Measurements from ENCODE around the gene SLC25A51.
"Not testable (repeated sequence)": the region's sequence is repeated elsewhere in the genome, so short reads cannot be mapped to it uniquely, and the experiment has no call there.

The SLC25A51 gene

DNA sequence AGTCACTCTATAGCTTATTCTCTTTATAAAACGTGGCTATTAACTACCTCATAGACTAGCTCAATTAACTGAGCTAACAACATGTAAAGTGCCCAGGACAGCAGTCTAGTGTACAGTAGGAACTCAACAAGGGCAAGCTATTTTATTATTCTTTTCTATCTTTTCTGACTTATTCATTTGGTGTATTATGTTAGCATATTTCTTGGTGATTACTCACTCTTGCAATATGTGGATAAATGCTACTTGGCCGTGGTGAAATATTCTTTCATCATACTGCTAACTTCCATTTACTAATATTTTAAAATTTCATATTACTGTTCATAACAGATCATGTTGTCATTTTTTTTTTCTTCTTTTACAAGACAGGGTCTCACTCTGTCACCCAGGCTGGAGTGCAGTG lies 4.9 kb downstream of the SLC25A51 start:
- H3K27me3 ChIP-seq (ENCODE audit: control insufficient read depth, insufficient read depth, low read length) = no peaks in the 10 kb centered on the region
- no peaks in the 10 kb centered on the region for H3K9me3 ChIP-seq (ENCODE audit: control insufficient read depth, insufficient read depth, low read depth, low read length)
- H3K4me1 ChIP-seq (ENCODE audit: control insufficient read depth, insufficient read depth, low read length) = peaks cover 4% of the 10 kb centered on the region; the same call in 1 of the 2 replicates
- H3K9ac ChIP-seq (ENCODE audit: low read length) = no peak overlapping the region
- no peak overlapping the region for H3K27ac ChIP-seq (ENCODE audit: low read depth, low read length)
- H3K4me3 ChIP-seq (ENCODE audit: low read depth, low read length) = no peak overlapping the region
- peaks cover 36% of the 10 kb centered on the region for H3K36me3 ChIP-seq (ENCODE audit: control insufficient read depth, insufficient read depth, low read length)

DNA sequence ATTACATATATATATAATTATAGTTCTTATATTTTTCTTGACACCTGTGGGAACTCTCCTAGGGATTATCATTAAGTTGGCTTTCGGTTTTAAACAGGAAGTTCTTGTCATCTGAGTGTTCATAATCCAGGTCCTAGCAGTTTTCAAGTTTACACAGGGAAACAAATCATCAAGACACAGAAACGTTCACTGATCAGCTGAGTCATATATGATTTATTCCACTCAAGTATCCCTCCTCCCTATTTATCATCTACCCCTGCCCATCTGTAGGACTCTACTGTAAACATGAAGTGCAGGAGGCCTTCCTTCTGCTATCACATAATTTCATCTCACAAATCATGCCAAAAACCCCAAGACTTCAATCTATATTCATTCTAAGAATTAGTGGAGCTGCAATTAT lies 6.3 kb downstream of the SLC25A51 start:
- Histone ChIP-seq H3K9ac (ENCODE audit: low read length) (no peak overlapping the region), H3K27ac (ENCODE audit: low read depth, low read length) (no peak overlapping the region), H3K4me1 (ENCODE audit: control insufficient read depth, insufficient read depth, low read length) (peaks cover 1% of the 10 kb centered on the region; the same call in 1 of the 2 replicates), H3K9me3 (ENCODE audit: control insufficient read depth, insufficient read depth, low read depth, low read length) (no peaks in the 10 kb centered on the region), H3K4me3 (ENCODE audit: low read depth, low read length) (no peak overlapping the region), H3K36me3 (ENCODE audit: control insufficient read depth, insufficient read depth, low read length) (peaks cover 47% of the 10 kb centered on the region), H3K27me3 (ENCODE audit: control insufficient read depth, insufficient read depth, low read length) (no peaks in the 10 kb centered on the region)

DNA sequence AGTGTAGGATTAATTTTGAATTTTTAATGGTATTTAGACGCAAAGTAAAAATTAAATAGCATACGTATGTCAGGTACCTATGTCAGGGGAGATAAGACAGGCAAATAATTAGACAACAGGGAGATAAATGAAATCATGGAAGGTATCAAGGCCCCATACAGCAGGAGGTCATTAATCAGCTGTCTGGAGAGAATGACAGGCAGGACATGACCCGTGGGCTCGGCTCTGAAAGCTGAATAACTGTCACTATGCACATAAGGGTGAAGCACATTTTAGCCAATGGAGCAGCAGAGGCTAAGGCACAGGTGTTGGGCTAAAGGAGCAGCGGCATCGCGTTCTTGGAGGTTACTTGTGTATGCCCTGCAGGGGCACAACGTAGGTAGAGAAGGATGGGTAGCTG lies 11.9 kb downstream of the SLC25A51 start:
- Histone ChIP-seq H3K27me3 (ENCODE audit: control insufficient read depth, insufficient read depth, low read length) (no peaks in the 10 kb centered on the region), H3K9ac (ENCODE audit: low read length) (no peak overlapping the region), H3K4me1 (ENCODE audit: control insufficient read depth, insufficient read depth, low read length) (no peaks in the 10 kb centered on the region), H3K36me3 (ENCODE audit: control insufficient read depth, insufficient read depth, low read length) (peaks cover 57% of the 10 kb centered on the region), H3K9me3 (ENCODE audit: control insufficient read depth, insufficient read depth, low read depth, low read length) (0 out of 2 replicates have a peak, but pooled peaks cover 5% of the 10 kb centered on the region), H3K4me3 (ENCODE audit: low read depth, low read length) (no peak overlapping the region), H3K27ac (ENCODE audit: low read depth, low read length) (no peak overlapping the region)

DNA sequence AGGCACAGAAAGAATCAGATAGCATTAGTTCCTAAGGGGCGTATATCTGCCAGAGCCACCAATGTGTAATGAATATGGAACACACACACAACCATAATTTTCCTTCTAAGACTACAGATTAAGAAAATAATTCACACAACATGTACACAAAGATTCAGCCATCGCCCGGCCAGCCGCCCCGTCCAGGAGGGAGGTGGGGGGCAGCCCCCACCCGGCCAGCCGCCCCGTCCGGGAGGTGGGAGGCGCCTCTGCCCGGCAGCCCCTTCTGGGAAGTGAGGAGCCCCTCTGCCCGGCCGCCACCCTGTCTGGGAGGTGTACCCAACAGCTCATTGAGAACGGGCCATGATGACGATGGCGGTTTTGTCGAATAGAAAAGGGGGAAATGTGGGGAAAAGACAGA lies 12.9 kb downstream of the SLC25A51 start:
- H3K27me3 ChIP-seq (ENCODE audit: control insufficient read depth, insufficient read depth, low read length); H3K4me3 ChIP-seq (ENCODE audit: low read depth, low read length); H3K4me1 ChIP-seq (ENCODE audit: control insufficient read depth, insufficient read depth, low read length); H3K27ac ChIP-seq (ENCODE audit: low read depth, low read length); H3K9ac ChIP-seq (ENCODE audit: low read length); H3K9me3 ChIP-seq (ENCODE audit: control insufficient read depth, insufficient read depth, low read depth, low read length): not testable (repeated sequence)
- peaks cover 49% of the 10 kb centered on the region for H3K36me3 ChIP-seq (ENCODE audit: control insufficient read depth, insufficient read depth, low read length)

- Histone ChIP-seq H3K9ac (ENCODE audit: low read length) (no peak overlapping the region), H3K9me3 (ENCODE audit: control insufficient read depth, insufficient read depth, low read depth, low read length) (0 out of 2 replicates have a peak, but pooled peaks cover 5% of the 10 kb centered on the region), H3K4me3 (ENCODE audit: low read depth, low read length) (no peak overlapping the region), H3K36me3 (ENCODE audit: control insufficient read depth, insufficient read depth, low read length) (peaks cover 36% of the 10 kb centered on the region), H3K4me1 (ENCODE audit: control insufficient read depth, insufficient read depth, low read length) (no peaks in the 10 kb centered on the region), H3K27me3 (ENCODE audit: control insufficient read depth, insufficient read depth, low read length) (no peaks in the 10 kb centered on the region), H3K27ac (ENCODE audit: low read depth, low read length) (no peak overlapping the region)
Observed at GRCh38 chr9:37889536-37889935, 14.4 kb downstream of the SLC25A51 start.

DNA sequence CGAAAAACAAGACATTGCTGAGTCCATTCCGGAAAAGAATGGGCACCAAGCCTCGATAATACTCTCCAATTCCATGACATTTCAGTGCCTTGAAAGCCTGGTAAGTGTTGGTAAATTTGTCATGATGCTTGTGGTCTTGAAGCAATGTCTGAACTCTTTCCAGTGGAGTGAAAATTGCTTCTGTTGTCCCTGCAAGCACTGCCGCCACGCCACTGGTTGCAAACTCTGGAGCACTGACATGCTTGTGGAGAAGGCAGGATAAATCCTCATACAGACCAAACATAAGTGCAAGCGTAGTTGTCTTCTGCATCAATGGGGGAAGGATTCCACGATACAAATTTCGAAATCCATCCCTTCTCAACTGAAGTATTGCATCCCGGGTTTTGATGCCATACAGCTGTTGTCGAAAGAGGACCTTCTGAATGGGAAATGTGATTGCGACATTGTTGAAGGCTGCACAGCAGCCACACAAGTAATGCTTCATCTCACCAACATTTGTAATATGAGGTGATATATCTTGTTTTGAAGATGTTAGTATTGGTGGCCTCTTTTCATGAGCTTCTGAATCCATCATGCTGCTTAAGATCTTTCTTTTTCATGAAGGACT lies 15.8 kb downstream of the SLC25A51 start:
- not testable (repeated sequence) for H3K9me3 ChIP-seq (ENCODE audit: control insufficient read depth, insufficient read depth, low read depth, low read length); H3K27ac ChIP-seq (ENCODE audit: low read depth, low read length); H3K4me1 ChIP-seq (ENCODE audit: control insufficient read depth, insufficient read depth, low read length); H3K27me3 ChIP-seq (ENCODE audit: control insufficient read depth, insufficient read depth, low read length); H3K9ac ChIP-seq (ENCODE audit: low read length); H3K4me3 ChIP-seq (ENCODE audit: low read depth, low read length)
- peaks cover 25% of the 10 kb centered on the region for H3K36me3 ChIP-seq (ENCODE audit: control insufficient read depth, insufficient read depth, low read length)

- Histone ChIP-seq H3K36me3 (ENCODE audit: control insufficient read depth, insufficient read depth, low read length) (peaks cover 10% of the 10 kb centered on the region), H3K4me1 (ENCODE audit: control insufficient read depth, insufficient read depth, low read length) (no peaks in the 10 kb centered on the region), H3K27ac (ENCODE audit: low read depth, low read length) (no peak overlapping the region), H3K4me3 (ENCODE audit: low read depth, low read length) (no peak overlapping the region), H3K27me3 (ENCODE audit: control insufficient read depth, insufficient read depth, low read length) (no peaks in the 10 kb centered on the region), H3K9me3 (ENCODE audit: control insufficient read depth, insufficient read depth, low read depth, low read length) (peaks cover 16% of the 10 kb centered on the region), H3K9ac (ENCODE audit: low read length) (no peak overlapping the region)
Observed at GRCh38 chr9:37880916-37881479, 22.9 kb downstream of the SLC25A51 start.

DNA sequence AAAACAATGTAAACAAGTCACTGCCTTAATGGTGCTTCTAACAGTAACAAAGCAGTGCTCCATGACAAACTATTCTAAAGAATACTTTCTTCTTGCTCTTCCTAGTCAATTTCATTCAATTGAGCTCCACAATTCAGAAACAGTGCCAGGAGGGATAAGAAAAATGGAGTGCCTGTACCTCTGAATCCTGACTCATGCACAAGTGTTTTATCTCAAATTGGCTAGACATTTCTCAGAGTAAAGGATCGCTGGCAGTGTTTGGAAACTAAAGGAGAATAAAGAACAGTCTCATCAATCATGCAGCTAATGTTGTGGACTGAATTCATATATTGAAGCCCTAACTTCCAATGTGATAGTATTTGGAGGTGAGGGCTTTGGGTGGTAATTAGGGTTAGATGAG lies 27.6 kb downstream of the SLC25A51 start:
- peaks cover 17% of the 10 kb centered on the region for H3K9me3 ChIP-seq (ENCODE audit: control insufficient read depth, insufficient read depth, low read depth, low read length)
- no peaks in the 10 kb centered on the region for H3K4me1 ChIP-seq (ENCODE audit: control insufficient read depth, insufficient read depth, low read length)
- H3K9ac ChIP-seq (ENCODE audit: low read length) = no peak overlapping the region
- no peak overlapping the region for H3K4me3 ChIP-seq (ENCODE audit: low read depth, low read length)
- H3K27me3 ChIP-seq (ENCODE audit: control insufficient read depth, insufficient read depth, low read length) = no peaks in the 10 kb centered on the region
- H3K27ac ChIP-seq (ENCODE audit: low read depth, low read length) = no peak overlapping the region
- peaks cover 10% of the 10 kb centered on the region for H3K36me3 ChIP-seq (ENCODE audit: control insufficient read depth, insufficient read depth, low read length)

DNA sequence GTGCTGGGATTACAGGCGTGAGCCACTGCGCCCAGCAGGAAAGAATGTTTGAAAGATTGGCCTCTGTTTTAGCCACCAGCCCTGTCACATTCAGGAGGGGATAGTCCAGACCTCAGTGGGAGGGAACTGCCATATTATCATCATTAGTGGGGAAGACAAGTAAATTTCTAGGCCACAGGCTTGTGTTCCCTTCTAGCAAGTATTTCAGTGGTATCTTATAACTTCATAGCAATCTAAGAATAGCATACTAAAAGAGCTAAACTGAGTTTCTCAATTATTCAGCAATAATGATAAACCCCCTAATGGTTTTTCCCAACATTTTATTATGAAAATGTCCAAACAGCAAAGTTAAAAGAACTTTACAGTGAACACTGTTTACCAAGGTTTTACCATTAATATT lies 30.0 kb downstream of the SLC25A51 start:
- Histone ChIP-seq H3K4me1 (ENCODE audit: control insufficient read depth, insufficient read depth, low read length) (no peaks in the 10 kb centered on the region), H3K27ac (ENCODE audit: low read depth, low read length) (no peak overlapping the region), H3K9me3 (ENCODE audit: control insufficient read depth, insufficient read depth, low read depth, low read length) (peaks cover 17% of the 10 kb centered on the region), H3K27me3 (ENCODE audit: control insufficient read depth, insufficient read depth, low read length) (no peaks in the 10 kb centered on the region), H3K36me3 (ENCODE audit: control insufficient read depth, insufficient read depth, low read length) (peaks cover 6% of the 10 kb centered on the region), H3K9ac (ENCODE audit: low read length) (no peak overlapping the region), H3K4me3 (ENCODE audit: low read depth, low read length) (no peak overlapping the region)

- Histone ChIP-seq H3K27ac (ENCODE audit: low read depth, low read length) (no peak overlapping the region), H3K4me1 (ENCODE audit: control insufficient read depth, insufficient read depth, low read length) (no peaks in the 10 kb centered on the region)
Observed at GRCh38 chr9:37870799-37871176, 33.1 kb downstream of the SLC25A51 start.

GRCh38 chr9:37870081-37870798 lies 33.7 kb downstream of the SLC25A51 start:
- Histone ChIP-seq H3K27ac (ENCODE audit: low read depth, low read length) (no peak overlapping the region), H3K27me3 (ENCODE audit: control insufficient read depth, insufficient read depth, low read length) (no peaks in the 10 kb centered on the region)

More at GRCh38 chr9:37870799-37871176, 33.1 kb downstream of the SLC25A51 start:
- no peak overlapping the region for H3K4me3 ChIP-seq (ENCODE audit: low read depth, low read length)
- H3K27me3 ChIP-seq (ENCODE audit: control insufficient read depth, insufficient read depth, low read length) = no peaks in the 10 kb centered on the region
- no peaks in the 10 kb centered on the region for H3K36me3 ChIP-seq (ENCODE audit: control insufficient read depth, insufficient read depth, low read length)
- no peaks in the 10 kb centered on the region; the same call in 1 of the 2 replicates for H3K9me3 ChIP-seq (ENCODE audit: control insufficient read depth, insufficient read depth, low read depth, low read length)
- H3K9ac ChIP-seq (ENCODE audit: low read length) = no peak overlapping the region

More at GRCh38 chr9:37870081-37870798, 33.7 kb downstream of the SLC25A51 start:
- Histone ChIP-seq H3K9me3 (ENCODE audit: control insufficient read depth, insufficient read depth, low read depth, low read length) (no peaks in the 10 kb centered on the region), H3K36me3 (ENCODE audit: control insufficient read depth, insufficient read depth, low read length) (no peaks in the 10 kb centered on the region), H3K4me1 (ENCODE audit: control insufficient read depth, insufficient read depth, low read length) (no peaks in the 10 kb centered on the region), H3K9ac (ENCODE audit: low read length) (no peak overlapping the region), H3K4me3 (ENCODE audit: low read depth, low read length) (no peak overlapping the region)

Data from HUES6 (cell line).